HG02759 (cell line): ENCODE data around the gene KRT84.
"Not testable (repeated sequence)": the region's sequence is repeated elsewhere in the genome, so short reads cannot be mapped to it uniquely, and the experiment has no call there.

Experiments used
- ATAC-seq: cut with Tn5 transposase; IDR thresholded peaks from one replicate; pipeline ENCODE4 v1.9.1; 2021; ENCODE audit warnings: mild to moderate bottlenecking, moderate library complexity; ENCODE audit not compliant: unreplicated experiment

Gene KRT84

GRCh38 chr12:52346593-52346992 is 38.9 kb downstream of the KRT84 start:
- no peak for ATAC-seq

GRCh38 chr12:52345041-52345440 is 40.4 kb downstream of the KRT84 start:
- not testable (repeated sequence) for ATAC-seq

- no peak for ATAC-seq
Measured at GRCh38 chr12:52344111-52344510, 41.3 kb downstream of the KRT84 start.

- no peak for ATAC-seq
Measured at GRCh38 chr12:52343550-52343949, 41.9 kb downstream of the KRT84 start.

- ATAC-seq, result no peak
Measured at GRCh38 chr12:52342781-52343490, 42.5 kb downstream of the KRT84 start.

GRCh38 chr12:52341066-52341580 is 44.3 kb downstream of the KRT84 start:
- ATAC-seq, result no peak

GRCh38 chr12:52338241-52338960 is 47.1 kb downstream of the KRT84 start:
- ATAC-seq, result no peak

GRCh38 chr12:52337054-52337453 is 48.4 kb downstream of the KRT84 start:
- ATAC-seq, result no peak

GRCh38 chr12:52336641-52337040 is 48.8 kb downstream of the KRT84 start:
- no peak for ATAC-seq

- ATAC-seq, result no peak
Measured at GRCh38 chr12:52335598-52336262, 49.7 kb downstream of the KRT84 start.

GRCh38 chr12:52334185-52334584 is 51.3 kb downstream of the KRT84 start:
- ATAC-seq, result no peak

GRCh38 chr12:52333321-52333720 is 52.1 kb downstream of the KRT84 start:
- no peak for ATAC-seq

- ATAC-seq, result no peak
Measured at GRCh38 chr12:52332381-52332780, 53.1 kb downstream of the KRT84 start.

- ATAC-seq, result no peak
Measured at GRCh38 chr12:52331833-52332232, 53.6 kb downstream of the KRT84 start.

GRCh38 chr12:52331039-52331438 is 54.4 kb downstream of the KRT84 start:
- no peak for ATAC-seq

- ATAC-seq, result peak; percentile 5
Measured at GRCh38 chr12:52327830-52328500, 57.5 kb downstream of the KRT84 start.
